ENCODE results near the gene TH.

Gene TH

DNA sequence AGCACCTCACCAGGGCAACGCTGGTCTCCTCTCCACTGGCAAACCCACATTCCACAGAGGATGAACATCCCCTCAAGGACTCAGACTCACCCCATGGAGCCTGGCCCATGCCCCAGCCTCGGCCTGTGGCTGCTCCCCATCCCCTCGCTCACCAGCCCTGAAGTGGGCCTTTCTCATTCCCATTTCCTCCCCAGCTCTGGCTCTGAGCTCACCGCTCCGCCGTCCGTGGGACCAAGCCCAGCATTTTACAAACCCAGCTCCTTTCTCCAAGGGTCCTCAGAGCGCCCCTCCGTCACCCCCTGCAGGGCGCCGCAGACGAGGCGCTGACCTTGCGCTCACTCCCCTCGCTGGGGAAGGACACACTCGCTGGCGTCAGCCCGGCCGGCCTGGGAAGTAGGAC, 25.6 kb downstream of the TH start:
- in situ Hi-C loops (cut with MboI; ENCODE audit: low sequenced_read_pairs) = no loop called here

DNA sequence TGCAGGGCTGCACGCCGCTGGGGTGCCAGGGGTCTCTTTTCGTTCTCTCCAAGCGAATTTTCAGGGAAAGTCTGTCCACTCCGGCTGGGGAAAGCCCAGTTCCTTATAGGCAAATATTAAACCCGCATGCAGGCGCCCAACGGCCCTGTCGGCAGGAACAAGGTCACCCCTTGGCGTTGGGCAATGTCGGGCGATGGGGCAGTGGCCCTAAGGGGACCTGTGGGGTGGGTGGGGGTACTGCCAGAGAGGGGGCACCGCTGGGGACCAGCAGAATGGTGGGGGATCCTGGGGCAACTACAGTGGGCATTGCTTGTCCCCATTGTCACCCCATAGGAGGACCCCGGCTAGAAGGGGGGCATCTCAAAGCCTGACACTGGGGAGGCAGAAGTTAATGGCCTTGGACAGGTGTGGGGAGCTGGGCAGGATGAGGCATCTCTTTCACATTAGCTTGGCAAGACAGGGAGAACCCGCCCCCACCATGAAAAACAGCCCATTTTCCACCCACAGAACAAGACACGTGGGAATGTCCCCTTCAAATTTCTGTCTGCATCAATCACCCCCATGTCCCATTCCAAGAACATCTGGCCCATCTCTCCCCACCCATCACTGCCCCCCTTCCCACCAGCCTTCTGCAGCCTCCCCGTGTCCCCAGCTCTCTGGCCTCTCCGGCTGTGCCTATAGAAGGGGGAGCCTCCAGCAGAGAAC, 26.9 kb downstream of the TH start:
- in situ Hi-C loops (cut with MboI; ENCODE audit: low sequenced_read_pairs) = no loop called here

DNA sequence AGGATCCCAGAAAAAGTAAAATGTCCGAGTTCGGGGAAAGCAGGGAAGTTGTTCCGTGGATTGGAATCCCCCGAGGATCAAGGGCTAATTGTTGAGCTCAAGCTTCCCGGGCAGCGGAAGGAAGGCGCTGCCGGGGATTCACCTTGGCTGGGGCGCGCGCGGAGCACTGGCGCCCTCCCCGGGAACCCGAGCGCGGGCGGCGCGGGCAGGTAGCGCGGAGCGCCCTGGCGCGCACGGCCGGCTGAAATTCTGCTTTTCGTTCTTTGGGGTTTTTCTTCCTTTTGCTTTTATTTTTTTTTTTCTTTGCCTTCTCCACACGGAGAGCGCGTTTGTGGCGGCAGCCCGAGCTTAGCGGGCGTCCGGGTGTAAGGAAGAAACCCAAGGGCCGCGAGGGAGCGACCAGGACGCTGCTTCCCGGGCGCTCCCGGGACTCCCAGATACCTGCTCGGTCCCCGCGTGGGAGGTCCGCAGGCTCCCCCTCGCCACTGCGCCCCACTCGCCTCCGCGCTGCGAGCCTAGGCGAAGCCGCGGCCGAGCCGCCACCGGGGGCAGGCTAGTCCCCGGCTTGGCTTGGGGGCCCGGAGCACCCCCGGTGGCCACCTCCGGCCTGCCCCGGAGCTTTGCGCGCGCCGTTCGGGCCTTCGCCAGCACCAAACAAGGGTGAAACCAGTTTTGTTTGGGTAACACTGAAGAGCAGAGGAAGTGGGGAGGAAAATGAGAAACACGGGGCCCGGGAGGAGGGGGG, 27.6 kb downstream of the TH start:
- in situ Hi-C loops (cut with MboI; ENCODE audit: low sequenced_read_pairs) = no loop called here

DNA sequence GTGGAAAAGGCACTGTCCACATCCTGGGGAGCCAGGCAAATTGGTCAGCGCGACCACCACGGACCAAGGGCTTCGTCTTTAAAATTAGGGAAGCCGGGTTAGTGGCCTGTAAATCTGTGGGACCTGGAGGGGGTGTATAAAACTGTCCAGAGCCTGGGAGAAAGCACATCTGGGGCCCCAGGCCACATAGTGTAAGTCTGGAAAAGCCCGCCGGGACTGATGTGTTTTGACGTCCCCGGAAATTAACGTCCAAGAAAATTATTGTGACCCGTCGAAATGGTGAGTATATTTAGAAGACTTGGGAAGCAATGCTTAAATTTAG, 28.2 kb downstream of the TH start:
- in situ Hi-C loops (cut with MboI; ENCODE audit: low sequenced_read_pairs) = no loop called here

GRCh38 chr11:2142762-2143202, 28.8 kb downstream of the TH start:
- in situ Hi-C loops (cut with MboI; ENCODE audit: low sequenced_read_pairs) = no loop called here

GRCh38 chr11:2142300-2142759, 29.3 kb downstream of the TH start:
- in situ Hi-C loops (cut with MboI; ENCODE audit: low sequenced_read_pairs) = no loop called here

- in situ Hi-C loops (cut with MboI; ENCODE audit: low sequenced_read_pairs) = no loop called here
Observed at GRCh38 chr11:2140411-2141400, 30.9 kb downstream of the TH start.

DNA sequence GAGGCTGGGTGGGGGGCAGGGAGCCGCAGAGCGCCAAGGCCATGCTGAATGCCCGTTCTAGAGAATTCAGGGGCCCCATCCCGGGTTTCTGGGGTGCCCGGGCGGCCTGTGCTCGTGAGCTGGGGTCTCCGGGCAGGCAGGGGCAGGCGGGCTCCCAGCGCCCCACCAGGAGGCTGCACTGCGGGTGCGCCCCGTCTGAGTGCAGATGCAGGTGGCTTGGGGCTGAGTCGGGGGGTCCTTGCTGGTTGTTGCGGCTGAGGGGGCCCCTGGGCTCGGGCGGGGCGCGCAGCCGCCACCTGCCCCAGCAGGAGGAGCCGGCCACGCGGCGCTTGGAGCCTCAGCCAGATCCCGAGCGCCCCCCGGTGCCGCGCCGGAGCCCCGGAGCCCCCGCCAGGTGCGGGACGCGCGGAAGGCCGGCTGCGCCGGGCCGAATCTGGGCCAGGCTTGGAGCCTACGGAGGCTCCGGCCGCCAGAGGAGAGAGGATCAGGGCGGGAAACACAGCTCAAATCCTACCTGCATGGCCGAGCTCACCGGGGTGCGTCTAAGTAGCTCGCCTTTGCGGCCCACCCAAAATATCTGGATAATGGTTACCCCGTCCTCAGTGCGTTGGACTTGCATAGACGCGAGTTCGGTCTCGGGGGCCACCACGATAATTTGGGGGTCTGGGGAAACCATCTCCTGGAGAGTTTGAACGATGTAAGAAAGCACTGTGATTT, 31.8 kb downstream of the TH start:
- in situ Hi-C loops (cut with MboI; ENCODE audit: low sequenced_read_pairs) = no loop called here

DNA sequence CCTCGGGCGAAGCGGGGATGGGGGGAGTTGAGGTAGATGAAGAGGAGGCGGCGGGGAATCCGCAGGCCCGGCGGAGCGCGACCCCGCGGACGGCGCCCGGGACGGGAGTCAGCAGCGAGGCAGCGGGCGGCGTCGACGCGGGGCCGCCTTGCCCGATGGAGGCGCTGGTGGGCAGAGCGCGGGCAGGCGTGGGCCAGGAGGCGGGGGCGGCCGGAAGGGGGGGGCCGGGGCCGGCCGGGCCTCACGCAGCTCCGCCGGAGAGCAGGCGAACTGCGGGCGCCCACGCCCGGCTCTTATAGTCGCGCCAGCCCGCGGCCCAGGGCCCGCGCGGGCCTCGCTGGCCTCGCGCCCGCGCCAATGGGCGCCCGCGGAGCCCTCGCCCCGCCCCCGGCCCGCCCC, 32.5 kb downstream of the TH start, which contains the start of gene IGF2:
Gene IGF2, minus strand, starts transcription at position 267 of the 399 bp plus-strand sequence. CDS start 3,866 bp downstream, outside the sequence.
- in situ Hi-C loops (cut with MboI; ENCODE audit: low sequenced_read_pairs) = no loop called here

- in situ Hi-C loops (cut with MboI; ENCODE audit: low sequenced_read_pairs) = no loop called here
Observed at GRCh38 chr11:2138431-2139122, 33.0 kb downstream of the TH start.

DNA sequence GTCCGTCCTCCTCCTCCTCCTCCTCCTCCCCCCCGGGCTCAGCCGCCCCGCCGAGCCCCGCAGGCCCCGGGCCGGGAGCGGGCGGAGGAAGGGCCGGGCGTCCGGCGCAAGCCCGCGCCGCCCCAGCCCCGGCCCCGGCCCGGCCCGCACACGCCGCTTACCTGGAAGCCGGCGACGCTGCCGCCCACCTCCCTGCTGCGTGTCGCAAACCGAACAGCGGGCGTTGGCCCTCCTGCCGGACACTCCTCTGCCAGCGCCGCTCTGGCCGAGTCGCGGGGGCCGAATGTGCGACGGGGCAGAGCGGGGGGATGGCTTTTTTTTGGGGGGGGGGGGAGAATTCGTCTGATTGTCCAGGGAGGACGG, 33.6 kb downstream of the TH start:
- in situ Hi-C loops (cut with MboI; ENCODE audit: low sequenced_read_pairs) = no loop called here

DNA sequence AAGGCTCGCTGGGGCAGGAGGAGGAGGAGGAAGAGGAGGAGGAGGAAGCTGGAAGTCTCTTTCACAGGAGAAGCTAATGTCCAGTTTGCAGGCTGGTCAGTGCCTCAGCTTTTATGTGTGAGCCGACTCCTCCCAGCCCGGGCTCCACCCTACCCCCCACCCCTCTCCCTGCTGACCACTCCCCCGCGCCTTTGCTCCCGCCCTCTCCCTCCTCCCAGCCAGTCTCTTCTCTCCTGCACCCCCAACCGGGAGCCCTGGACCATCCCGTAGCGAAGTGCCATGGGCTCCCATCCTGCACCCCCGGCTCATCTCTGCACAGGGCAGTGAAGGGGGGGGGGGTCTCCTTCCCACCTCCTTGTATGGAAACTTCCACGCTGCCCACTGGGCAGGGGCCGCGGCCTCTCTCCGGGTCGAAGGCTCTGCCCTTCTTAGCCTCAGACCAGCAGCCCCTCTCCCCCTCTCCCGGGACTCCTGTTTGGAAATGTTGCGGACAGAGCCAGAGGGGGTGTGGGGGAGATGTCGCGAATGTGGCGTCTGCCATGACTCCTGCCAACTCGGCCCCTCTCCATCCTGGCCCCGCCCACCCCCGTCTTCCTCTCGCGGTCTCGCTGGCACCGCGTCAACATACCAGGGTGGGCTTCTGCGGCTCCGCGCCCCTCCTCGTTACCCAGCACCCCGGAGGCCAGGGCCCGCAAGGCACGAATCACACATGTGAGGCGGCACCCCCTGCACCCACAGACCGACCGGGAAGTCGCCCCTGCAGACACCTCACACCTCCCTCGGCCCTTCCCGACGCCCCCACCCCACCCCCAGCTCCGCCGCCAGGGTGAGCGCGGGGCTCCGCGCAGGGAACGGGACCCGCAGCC, 34.2 kb downstream of the TH start:
- in situ Hi-C loops (cut with MboI; ENCODE audit: low sequenced_read_pairs) = no loop called here

GRCh38 chr11:2136952-2137201, 34.7 kb downstream of the TH start:
- in situ Hi-C loops (cut with MboI; ENCODE audit: low sequenced_read_pairs) = no loop called here

- in situ Hi-C loops (cut with MboI; ENCODE audit: low sequenced_read_pairs) = no loop called here
Observed at GRCh38 chr11:2136209-2136951, 35.2 kb downstream of the TH start.

DNA sequence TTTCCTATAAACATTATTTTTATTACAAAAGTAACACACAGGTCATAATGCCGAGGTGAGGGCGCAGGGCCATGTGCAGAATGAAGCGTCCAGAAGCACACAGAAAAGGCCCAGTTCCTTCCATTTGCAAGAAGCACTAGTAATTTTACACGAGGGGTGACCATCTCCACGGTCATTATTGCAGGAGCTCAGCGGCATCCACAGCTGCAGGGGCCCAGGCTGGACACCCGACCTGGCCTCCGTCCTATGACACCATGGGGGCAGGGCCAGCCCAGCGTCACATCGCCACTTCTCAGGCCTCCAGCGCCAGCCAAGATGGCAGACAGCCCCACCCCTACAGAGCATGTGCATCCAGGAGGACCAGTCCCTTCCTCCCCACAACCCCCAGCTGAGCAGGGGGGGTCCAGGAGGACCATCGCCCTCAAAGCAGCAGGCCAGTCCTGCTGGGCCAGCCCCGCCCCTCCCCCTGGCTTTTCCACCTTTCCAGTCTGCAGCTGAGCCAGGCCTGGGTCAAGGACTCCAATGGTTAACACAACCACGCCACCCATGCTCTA, 35.9 kb downstream of the TH start:
- in situ Hi-C loops (cut with MboI; ENCODE audit: low sequenced_read_pairs) = no loop called here

DNA sequence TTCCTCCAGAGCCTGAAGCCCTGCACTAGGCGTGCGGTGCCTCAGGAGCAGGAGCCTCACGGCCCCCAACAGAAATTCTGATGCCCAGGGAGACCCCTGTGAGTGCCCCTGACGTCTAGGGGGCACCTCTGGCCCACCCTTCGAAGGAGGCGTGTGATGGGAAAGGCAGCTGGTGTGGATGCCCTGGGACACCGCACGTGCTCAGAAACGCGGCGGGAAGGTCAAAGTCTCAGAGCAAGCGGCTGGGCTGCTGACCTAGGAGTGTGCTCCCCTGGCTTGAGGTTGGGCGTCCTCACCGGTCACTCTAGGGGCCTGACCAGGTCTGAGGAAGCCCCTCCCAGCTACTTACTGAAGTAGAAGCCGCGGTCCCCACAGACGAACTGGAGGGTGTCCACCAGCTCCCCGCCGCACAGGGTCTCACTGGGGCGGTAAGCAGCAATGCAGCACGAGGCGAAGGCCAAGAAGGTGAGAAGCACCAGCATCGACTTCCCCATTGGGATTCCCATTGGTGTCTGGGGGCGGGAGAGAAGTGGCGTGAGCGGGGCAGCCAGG, 36.5 kb downstream of the TH start:
- in situ Hi-C loops (cut with MboI; ENCODE audit: low sequenced_read_pairs) = no loop called here

- in situ Hi-C loops (cut with MboI; ENCODE audit: low sequenced_read_pairs) = no loop called here
Observed at GRCh38 chr11:2134022-2135010, 37.3 kb downstream of the TH start.

Measured in HL-60/S4 treated with phorbol 12-myristate 13-acetate at 8.2 ng/mL for 4 days and 3 days (cell line).